NK-92 treated with Interleukin-12 subunit alpha and Interleukin-12 subunit beta, amount 100 ng/mL, for 24 hours (cell line): Measurements from ENCODE around the gene SORT1.

Source experiments
- DNase-seq: peaks from one replicate; lab custom pipeline; 2025; lab: John Stamatoyannopoulos, UW

SORT1 gene

GRCh38 chr1:109272831-109273547, 124.7 kb downstream of the SORT1 start:
- no peak for DNase-seq

GRCh38 chr1:109272021-109272799, 125.5 kb downstream of the SORT1 start:
- DNase-seq: no peak

- DNase-seq: no peak
Observed at GRCh38 chr1:109271458-109271857, 126.3 kb downstream of the SORT1 start.

GRCh38 chr1:109270623-109271317, 126.9 kb downstream of the SORT1 start:
- DNase-seq: no peak

DNA sequence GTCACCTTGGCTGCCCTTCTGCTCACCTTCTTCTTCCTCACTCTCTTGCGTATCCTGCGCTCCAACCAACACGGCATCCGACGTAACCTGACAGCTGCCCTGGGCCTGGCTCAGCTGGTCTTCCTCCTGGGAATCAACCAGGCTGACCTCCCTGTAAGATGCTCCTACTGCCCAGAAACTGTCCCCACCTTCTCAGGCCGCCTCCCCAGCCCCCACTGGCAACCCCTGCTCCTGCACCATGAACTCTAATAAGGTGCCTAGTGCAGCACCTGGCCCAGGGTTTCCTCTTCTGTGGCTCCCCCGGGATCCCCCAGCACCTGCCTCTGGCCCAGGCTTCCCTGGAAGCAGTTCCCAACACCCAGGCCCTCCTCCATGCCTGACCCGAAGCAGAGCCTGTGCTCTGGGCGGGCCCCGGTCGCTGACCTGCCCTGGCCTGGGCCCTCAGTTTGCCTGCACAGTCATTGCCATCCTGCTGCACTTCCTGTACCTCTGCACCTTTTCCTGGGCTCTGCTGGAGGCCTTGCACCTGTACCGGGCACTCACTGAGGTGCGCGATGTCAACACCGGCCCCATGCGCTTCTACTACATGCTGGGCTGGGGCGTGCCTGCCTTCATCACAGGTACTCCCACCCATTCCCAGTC, 127.6 kb downstream of the SORT1 start:
- DNase-seq: no peak

- no peak for DNase-seq
Observed at GRCh38 chr1:109269212-109269980, 128.3 kb downstream of the SORT1 start.

- no peak for DNase-seq
Observed at GRCh38 chr1:109268431-109269211, 129.1 kb downstream of the SORT1 start.

- DNase-seq: no peak
Observed at GRCh38 chr1:109267743-109268300, 129.9 kb downstream of the SORT1 start.

- DNase-seq: no peak
Observed at GRCh38 chr1:109266965-109267364, 130.8 kb downstream of the SORT1 start.

DNA sequence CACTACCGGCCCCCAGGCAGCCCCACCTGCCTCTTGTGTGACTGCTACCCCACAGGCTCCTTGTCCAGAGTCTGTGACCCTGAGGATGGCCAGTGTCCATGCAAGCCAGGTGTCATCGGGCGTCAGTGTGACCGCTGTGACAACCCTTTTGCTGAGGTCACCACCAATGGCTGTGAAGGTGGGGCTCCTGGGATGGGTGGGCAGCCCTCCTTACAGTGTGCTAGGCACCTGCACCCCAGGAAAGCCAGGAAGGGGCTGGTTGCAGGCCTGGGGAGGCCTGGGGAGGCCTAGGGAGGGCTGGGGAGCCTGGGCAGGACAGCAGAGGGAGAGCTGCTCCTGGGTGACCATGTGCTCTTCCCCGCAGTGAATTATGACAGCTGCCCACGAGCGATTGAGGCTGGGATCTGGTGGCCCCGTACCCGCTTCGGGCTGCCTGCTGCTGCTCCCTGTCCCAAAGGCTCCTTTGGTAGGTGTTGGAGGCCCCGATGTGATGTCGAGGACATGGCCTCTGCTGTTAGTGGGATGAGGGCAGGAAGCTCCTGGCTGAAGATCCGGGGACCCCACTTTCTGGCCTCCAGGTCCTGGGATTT, 131.9 kb downstream of the SORT1 start:
- DNase-seq: no peak

DNA sequence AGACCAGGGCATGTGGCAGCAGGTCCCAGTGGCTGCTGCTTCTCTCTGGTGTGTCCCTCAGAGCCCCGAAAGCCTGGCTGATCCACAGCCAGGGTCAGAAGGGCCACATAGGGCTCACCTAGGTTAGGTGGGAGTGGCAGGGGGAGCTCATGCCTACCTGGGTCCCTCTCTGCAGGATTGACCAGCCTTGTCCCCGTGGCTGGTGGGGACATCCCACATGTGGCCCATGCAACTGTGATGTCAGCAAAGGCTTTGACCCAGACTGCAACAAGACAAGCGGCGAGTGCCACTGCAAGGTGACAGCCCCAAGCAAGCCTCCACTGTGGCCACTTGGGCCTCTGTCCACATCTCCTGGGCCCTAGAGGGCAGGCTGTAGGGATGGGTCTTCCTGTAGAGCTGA, 132.7 kb downstream of the SORT1 start:
- no peak for DNase-seq

GRCh38 chr1:109264379-109264755, 133.4 kb downstream of the SORT1 start:
- DNase-seq: no peak

- DNase-seq: no peak
Observed at GRCh38 chr1:109263597-109264378, 133.9 kb downstream of the SORT1 start.

DNA sequence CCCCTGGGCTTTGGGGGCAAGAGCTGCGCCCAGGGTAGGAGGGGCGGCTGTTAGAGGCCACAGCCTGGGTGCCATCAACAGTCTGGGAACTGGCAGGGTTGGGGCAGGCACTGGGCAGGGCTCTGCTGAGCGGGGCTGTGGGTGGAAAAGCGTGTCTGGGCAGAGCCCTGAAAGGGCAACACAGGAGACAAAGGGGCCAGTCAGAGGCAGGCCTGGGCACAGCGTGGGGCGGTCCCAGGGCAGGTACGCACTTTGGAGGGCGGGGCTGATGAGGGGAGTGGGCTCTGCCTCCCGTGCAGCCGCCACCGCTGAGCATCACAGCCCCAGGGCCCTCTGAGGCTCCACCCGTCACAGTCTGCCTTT, 134.5 kb downstream of the SORT1 start:
- DNase-seq: no peak

DNA sequence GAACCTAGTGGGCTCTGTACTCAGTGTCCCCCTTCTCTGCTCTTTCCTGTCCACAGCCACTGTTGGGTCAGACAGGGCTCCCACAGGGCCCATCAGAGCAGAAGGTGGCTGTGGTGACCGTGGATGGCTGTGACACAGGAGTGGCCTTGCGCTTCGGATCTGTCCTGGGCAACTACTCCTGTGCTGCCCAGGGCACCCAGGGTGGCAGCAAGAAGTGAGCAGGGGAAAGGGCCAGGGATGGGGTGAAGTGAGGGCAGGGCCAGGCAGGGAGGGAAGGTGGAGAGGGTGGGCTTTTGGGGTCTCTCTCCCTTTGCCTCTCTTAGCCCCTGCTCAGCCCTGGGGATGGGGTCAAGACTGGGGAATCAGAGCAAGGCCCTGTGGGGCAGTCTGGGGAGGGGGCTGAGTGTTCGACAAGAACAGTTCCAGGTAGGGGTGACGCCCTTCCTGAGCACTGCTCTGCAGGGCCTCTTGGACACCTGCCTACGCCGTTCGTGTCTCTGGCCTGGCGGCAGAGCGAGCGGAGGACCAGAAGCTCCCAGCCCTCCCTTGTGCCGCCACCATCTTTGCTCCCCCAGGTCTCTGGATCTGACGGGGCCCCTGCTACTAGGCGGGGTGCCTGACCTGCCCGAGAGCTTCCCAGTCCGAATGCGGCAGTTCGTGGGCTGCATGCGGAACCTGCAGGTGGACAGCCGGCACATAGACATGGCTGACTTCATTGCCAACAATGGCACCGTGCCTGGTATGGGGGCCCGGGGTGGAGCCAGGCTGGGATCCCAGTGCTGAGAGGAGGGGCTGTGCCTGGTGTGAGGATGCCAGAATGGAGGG, 135.3 kb downstream of the SORT1 start:
- DNase-seq: no peak

- DNase-seq: no peak
Observed at GRCh38 chr1:109261578-109261977, 136.1 kb downstream of the SORT1 start.

DNA sequence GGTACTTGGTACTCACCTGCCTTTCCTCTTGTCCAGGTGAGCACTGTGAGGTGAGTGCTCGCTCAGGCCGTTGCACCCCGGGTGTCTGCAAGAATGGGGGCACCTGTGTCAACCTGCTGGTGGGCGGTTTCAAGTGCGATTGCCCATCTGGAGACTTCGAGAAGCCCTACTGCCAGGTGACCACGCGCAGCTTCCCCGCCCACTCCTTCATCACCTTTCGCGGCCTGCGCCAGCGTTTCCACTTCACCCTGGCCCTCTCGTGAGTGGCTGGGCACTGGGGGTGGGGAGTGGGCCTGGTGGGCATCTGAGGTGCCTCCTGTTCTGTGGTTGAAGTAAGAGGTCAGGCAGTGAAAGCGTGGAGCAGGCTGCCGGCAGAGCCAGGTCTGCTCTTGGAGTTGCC, 136.7 kb downstream of the SORT1 start:
- DNase-seq: no peak
